Keratinocyte (primary cell): ENCODE data around the gene EOGT. TPM values are rescaled to one million over a fixed set of nuclear protein-coding genes. Genes with fewer than 3 reads are reported as not detected.
A peak's percentile ranks its signal among the peaks of the same experiment; 100 is the strongest.

Experiments used
- DNase-seq: peaks from one replicate; pipeline ENCODE4 v3.0.0-alpha.2; 2011; ENCODE audit warnings: low read depth, missing footprints, low spot score
- FAIRE-seq: peaks from 2 replicates; lab custom pipeline; 2011; peaks lifted over from hg19 to GRCh38; lab: Jason Lieb, UNC
- H2AFZ ChIP-seq: 2 replicates; pipeline ENCODE4 v1.6.0; 2012; ENCODE audit warnings: low read length, control low read depth, inconsistent platforms; ENCODE audit not compliant: control insufficient read depth
- H3K27ac ChIP-seq: 2 replicates; pipeline ENCODE4 v1.5.1; 2011; ENCODE audit warnings: low read length; ENCODE audit not compliant: control insufficient read depth, insufficient read depth
- H3K27me3 ChIP-seq: 3 replicates; pipeline ENCODE4 v1.6.0; 2011; ENCODE audit warnings: low read length; ENCODE audit not compliant: control insufficient read depth, insufficient read depth; ENCODE audit errors: extremely low read depth
- H3K36me3 ChIP-seq, 2 experiments: 2 replicates in 1 of 2; 3 replicates in 1 of 2; pipeline ENCODE4 v1.5.1; 2011; ENCODE audit warnings: low read length in 2 of 2, mild to moderate bottlenecking in 1 of 2; ENCODE audit not compliant: control insufficient read depth in 2 of 2, insufficient read depth in 2 of 2; ENCODE audit errors: extremely low read depth in 1 of 2
- H3K4me1 ChIP-seq: 3 replicates; pipeline ENCODE4 v1.5.1; 2011; ENCODE audit warnings: low read length; ENCODE audit not compliant: control insufficient read depth, insufficient read depth; ENCODE audit errors: extremely low read depth
- H3K4me2 ChIP-seq: 3 replicates; pipeline ENCODE4 v1.6.0; 2011; ENCODE audit warnings: low read depth, low read length; ENCODE audit not compliant: control insufficient read depth, insufficient read depth; ENCODE audit errors: extremely low read depth
- H3K4me3 ChIP-seq, 3 experiments: fragments of 200-600 bp in 1 of 3; sonication (generic) in 1 of 3; 2 replicates in 2 of 3; 3 replicates in 1 of 3; pipeline ENCODE4 v1.5.1; 2011 to 2016; ENCODE audit warnings: low read length in 3 of 3, mild to moderate bottlenecking in 3 of 3, control low read depth in 2 of 3, inconsistent platforms in 1 of 3, low read depth in 1 of 3, mixed read lengths in 1 of 3, mixed run types in 1 of 3, moderate library complexity in 1 of 3; ENCODE audit not compliant: control insufficient read depth in 2 of 3, insufficient read depth in 2 of 3; ENCODE audit errors: extremely low read depth in 1 of 3
- H3K79me2 ChIP-seq: 2 replicates; pipeline ENCODE4 v1.6.0; 2012; ENCODE audit warnings: low read length; ENCODE audit not compliant: control insufficient read depth, insufficient read depth
- H3K9ac ChIP-seq: 3 replicates; pipeline ENCODE4 v1.6.0; 2011; ENCODE audit warnings: low read length; ENCODE audit not compliant: control insufficient read depth, insufficient read depth; ENCODE audit errors: extremely low read depth
- H3K9me1 ChIP-seq: 3 replicates; pipeline ENCODE4 v1.6.0; 2011; ENCODE audit warnings: low read length; ENCODE audit not compliant: control insufficient read depth, insufficient read depth; ENCODE audit errors: extremely low read depth
- H3K9me3 ChIP-seq: 2 replicates; pipeline ENCODE4 v1.5.1; 2012; ENCODE audit warnings: low read depth, low read length; ENCODE audit not compliant: control insufficient read depth
- H4K20me1 ChIP-seq: 3 replicates; pipeline ENCODE4 v1.6.0; 2011; ENCODE audit warnings: low read length; ENCODE audit not compliant: control insufficient read depth, insufficient read depth; ENCODE audit errors: extremely low read depth
- CTCF ChIP-seq, 3 experiments: IDR thresholded peaks in 1 of 3; conservative IDR thresholded peaks in 1 of 3; optimal IDR thresholded peaks in 1 of 3; 2 replicates in 2 of 3; 3 replicates in 1 of 3; pipeline versions ENCODE3 to v1.5.1; 2011; ENCODE audit warnings: low read length in 3 of 3, mild to moderate bottlenecking in 3 of 3, moderate library complexity in 2 of 3, control low read depth in 1 of 3, inconsistent platforms in 1 of 3; ENCODE audit not compliant: insufficient read depth in 2 of 3; ENCODE audit errors: extremely low read depth in 1 of 3
- EZH2 ChIP-seq: IDR thresholded peaks from one replicate; pipeline ENCODE4 v1.6.1; 2012; ENCODE audit warnings: inconsistent platforms, mild to moderate bottlenecking, low read length, moderate library complexity
- dilution Hi-C: fragments of 300-500 bp; cut with MboI; formaldehyde crosslinking; loops from one replicate; pipeline ENCODE4 v1.7.0; 2020; ENCODE audit warnings: low sequenced_read_pairs; ENCODE audit not compliant: extremely low pct_ligation_motif_present
- polyA plus RNA-seq, 5 experiments: library from polyadenylated mRNA; depleted of rRNA in 3 of 5; stranded (reverse) in 3 of 5; stranded (forward) in 1 of 5; unstranded in 1 of 5; fragments of >200 nt; gene quantifications; 1 replicate in 1 of 5; 2 replicates in 3 of 5; 3 replicates in 1 of 5; pipeline versions ENCODE4 v1.2.1 to v1.2.3, GENCODE V29; 2011 to 2012; ENCODE audit warnings: missing spikeins in 2 of 5, low read depth in 1 of 5, low replicate concordance in 1 of 5

EOGT gene
- polyA plus RNA-seq, 1 donor (not counting 4 experiments of a cell fraction or from before 2014, with no cell fraction given) = 39.0 TPM

GRCh38 chr3:69052472-69052898 lies 39.0 kb upstream of the EOGT start:
- H3K9me1 ChIP-seq = no peaks in the 10 kb centered on the region
- H3K79me2 ChIP-seq = peaks cover 44% of the 10 kb centered on the region
- no peaks in the 10 kb centered on the region for H3K9me3 ChIP-seq
- H3K36me3 ChIP-seq = peaks cover 9 to 10% of the 10 kb centered on the region in 2 experiments
- H3K4me1 ChIP-seq = peaks cover 13% of the 10 kb centered on the region
- dilution Hi-C loops = no loop called here
- peak overlapping the region; percentile 27 to 76 (median 72) for H3K4me3 ChIP-seq
- DNase-seq (no peak), FAIRE-seq (peak; percentile 52)
- no peaks in the 10 kb centered on the region for H4K20me1 ChIP-seq
- H3K4me2 ChIP-seq = peak overlapping the region; percentile 73
- no peaks in the 10 kb centered on the region for H3K27me3 ChIP-seq
- H3K27ac ChIP-seq = peak overlapping the region; percentile 86
- peak overlapping the region; percentile 96 for H3K9ac ChIP-seq
- peak overlapping the region; percentile 32 for H2AFZ ChIP-seq
- no peak for TF ChIP-seq EZH2

DNA sequence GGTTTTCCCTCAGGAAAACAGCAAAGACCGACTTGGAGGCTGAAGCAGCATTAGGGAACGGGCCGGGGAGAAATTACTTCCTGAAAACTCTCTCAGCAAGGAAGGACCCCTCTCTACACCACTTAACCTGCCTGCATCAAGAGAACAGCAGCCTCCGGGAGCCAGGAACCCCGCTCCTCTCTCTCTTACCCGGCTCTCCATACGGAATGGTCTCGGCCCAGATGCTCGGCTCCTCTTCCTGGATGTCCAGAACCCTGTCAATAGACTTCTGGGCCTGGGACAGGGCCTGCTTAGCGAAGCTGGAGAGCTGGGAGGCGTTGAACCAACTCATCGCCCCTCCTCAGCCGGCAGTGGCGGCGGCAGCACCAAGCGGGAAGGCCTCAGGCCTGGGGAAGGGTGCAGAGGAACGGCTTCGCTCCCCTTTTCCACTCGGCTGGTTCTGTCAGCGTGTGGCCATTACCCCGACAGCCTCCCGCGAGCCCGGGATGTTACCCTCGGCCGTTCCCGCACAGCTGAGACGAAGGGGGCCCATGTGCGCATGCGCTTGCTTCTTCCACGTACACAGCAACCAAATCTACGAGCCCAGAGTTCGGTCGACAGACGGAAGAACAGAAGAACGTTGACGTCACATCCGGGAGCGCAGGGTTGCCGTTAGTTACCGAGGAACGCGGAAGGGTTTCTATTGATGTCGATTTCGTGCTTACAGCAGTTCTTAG lies 38.4 kb upstream of the EOGT start, which contains the start of gene TMF1:
TMF1 (minus strand) TSS at position 578 of the 716 bp plus-strand sequence; CDS start at position 331, 247 bp downstream.
- Histone ChIP-seq H3K9me3 (no peaks in the 10 kb centered on the region), H3K4me3 (peak within 1 kb of the TSS; percentile 72 to 88 (median 76)), H3K36me3 (peaks cover 12 to 15% of the 10 kb centered on the region in 2 experiments), H3K9me1 (no peaks in the 10 kb centered on the region), H3K27me3 (no peaks in the 10 kb centered on the region), H3K79me2 (peaks cover 47% of the 10 kb centered on the region), H2AFZ (peak within 1 kb of the TSS; percentile 84), H3K9ac (peak within 1 kb of the TSS; percentile 96), H3K4me1 (peaks cover 13% of the 10 kb centered on the region), H3K27ac (peak within 1 kb of the TSS; percentile 86), H4K20me1 (no peaks in the 10 kb centered on the region), H3K4me2 (peak within 1 kb of the TSS; percentile 92)
- dilution Hi-C loops = no loop called here
- DNase-seq (peak; percentile 93), FAIRE-seq (peak; percentile 99)
- TF ChIP-seq EZH2 (no peak), CTCF (optimal IDR thresholded peaks at IDR 0.05 in 1 of 3, IDR thresholded peaks at IDR 0.05 in 1 of 3, conservative IDR thresholded peaks at IDR 0.05 in 1 of 3; ENCODE audit: extremely low read depth in 1 of 3, insufficient read depth in 2 of 3, low read length in 3 of 3) (no peak)
